ENCODE measurements around the gene MRPL22. TPM values are rescaled to one million over a fixed set of nuclear protein-coding genes. Genes with fewer than 3 reads are reported as not detected.

Gene MRPL22
- total RNA-seq (2021): 74.3 and 77.2 TPM in 2 replicates
- long read RNA-seq, transcript MRPL22-207 (7 exons, 3,176 nt): major isoform, 43 of 48 reads
- long read RNA-seq, partial matches to known transcripts: 0 of 48 reads
- long read RNA-seq, other reads (novel, unspliced or antisense): 1 of 48 reads

DNA sequence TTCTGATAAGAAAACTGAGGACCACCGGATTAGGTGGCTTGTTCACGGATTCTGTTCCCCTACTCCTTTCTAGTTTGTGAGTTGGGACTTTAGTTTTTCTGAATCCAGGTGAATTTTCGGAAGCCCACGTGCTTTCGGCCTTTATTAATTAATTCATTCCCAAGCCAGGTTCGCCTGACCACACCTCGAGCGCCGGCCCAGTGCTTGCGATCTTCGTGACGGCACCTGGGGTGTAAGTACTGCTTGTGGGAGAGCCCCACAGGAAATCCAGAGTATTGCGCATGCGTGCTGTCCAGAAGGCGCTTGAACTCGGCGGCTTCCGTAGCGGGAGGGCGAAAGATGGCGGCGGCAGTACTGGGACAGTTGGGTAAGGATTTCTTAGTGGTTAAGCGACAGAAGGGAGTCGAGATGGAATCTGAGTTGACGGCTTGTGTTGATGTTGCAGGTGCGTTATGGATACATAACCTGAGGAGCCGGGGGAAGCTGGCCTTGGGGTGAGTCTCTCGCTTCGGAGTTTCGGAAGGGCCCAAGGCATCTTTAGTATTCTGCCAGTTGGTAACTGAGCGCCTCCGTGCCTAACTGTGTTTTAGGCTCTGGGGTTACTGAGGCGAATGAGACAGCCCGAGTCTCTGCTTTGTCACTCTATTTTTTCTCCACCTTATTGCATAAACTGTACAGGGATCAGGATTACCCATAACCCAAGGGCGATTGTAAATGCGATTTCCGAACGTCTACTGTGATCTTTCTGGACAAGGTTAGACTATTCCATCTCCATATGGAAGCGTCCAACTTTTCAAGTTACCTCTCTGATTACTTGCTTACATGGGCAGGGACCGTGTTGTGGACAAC lies at the start of gene MRPL22:
Gene MRPL22, plus strand, starts transcription at position 302 of the 849 bp plus-strand sequence. Its CDS starts 38 bp downstream, at position 340.
- Histone ChIP-seq H3K79me2 (ENCODE audit: insufficient read depth, low read length) (peaks cover 9% of the 10 kb centered on the region; the same call in 1 of the 2 replicates), H3K56ac (ENCODE audit: insufficient read length, low read depth, low read length) (peak within 1 kb of the TSS; percentile 83), H2AK5ac (ENCODE audit: insufficient read length, low read length) (no peak within 1 kb of the TSS), H2BK5ac (ENCODE audit: insufficient read length, low read length) (no peak within 1 kb of the TSS), H3K27me3 (ENCODE audit: insufficient read depth, low read length) (no peaks in the 10 kb centered on the region), H2AFZ (ENCODE audit: low read length) (peak within 1 kb of the TSS; percentile 95), H3T11ph (ENCODE audit: low read length) (no peak within 1 kb of the TSS), H2BK15ac (ENCODE audit: low read depth, low read length) (no peak within 1 kb of the TSS), H4K91ac (ENCODE audit: insufficient read length, low read depth, low read length) (no peak within 1 kb of the TSS), H3K23me2 (ENCODE audit: insufficient read length, low read depth, low read length, poor library complexity, severe bottlenecking) (peaks cover 8% of the 10 kb centered on the region), H3K4me2 (ENCODE audit: insufficient read depth, insufficient read length, low read length) (peak within 1 kb of the TSS; percentile 98), H3K23ac (ENCODE audit: insufficient read length, low read depth, low read length) (no peak within 1 kb of the TSS), H4K20me1 (ENCODE audit: control insufficient read depth, insufficient read depth, insufficient read length) (no peaks in the 10 kb centered on the region), H3K79me1 (ENCODE audit: insufficient read depth, low read depth, low read length, poor library complexity, severe bottlenecking) (no peaks in the 10 kb centered on the region), H3K9me3 (ENCODE audit: control insufficient read depth, low read depth, low read length) (no peaks in the 10 kb centered on the region), H3K4ac (ENCODE audit: low read depth, low read length) (no peak within 1 kb of the TSS), H4K5ac (ENCODE audit: insufficient read length, low read depth, low read length) (peak within 1 kb of the TSS; percentile 57), H2BK20ac (ENCODE audit: low read depth, low read length, poor library complexity, severe bottlenecking) (no peak within 1 kb of the TSS), H2BK120ac (ENCODE audit: low read depth, low read length, poor library complexity, severe bottlenecking) (no peak within 1 kb of the TSS), H3K4me1 (ENCODE audit: insufficient read depth, low read length) (no peaks in the 10 kb centered on the region; the same call in 1 of the 2 replicates), H4K8ac (replicated peaks; ENCODE audit: insufficient read length, low read depth, low read length) (no peak within 1 kb of the TSS), H3K14ac (ENCODE audit: insufficient read depth, low read length) (peak within 1 kb of the TSS; percentile 88), H3K18ac (ENCODE audit: insufficient read length, low read depth, low read length) (peak within 1 kb of the TSS; percentile 79), H3K27ac (ENCODE audit: insufficient read length, low read depth, low read length) (no peak within 1 kb of the TSS), H2BK12ac (ENCODE audit: insufficient read length, low read depth, low read length) (no peak within 1 kb of the TSS), H3K9ac (ENCODE audit: extremely low read depth, insufficient read length, low read length) (peak within 1 kb of the TSS; percentile 94)
- H3K4me3 Mint-ChIP-seq: peak within 1 kb of the TSS; percentile 95 to 97
- H3K4me1 Mint-ChIP-seq: peaks cover 13% of the 10 kb centered on the region in 2 experiments
- TF ChIP-seq, protein P1, sequence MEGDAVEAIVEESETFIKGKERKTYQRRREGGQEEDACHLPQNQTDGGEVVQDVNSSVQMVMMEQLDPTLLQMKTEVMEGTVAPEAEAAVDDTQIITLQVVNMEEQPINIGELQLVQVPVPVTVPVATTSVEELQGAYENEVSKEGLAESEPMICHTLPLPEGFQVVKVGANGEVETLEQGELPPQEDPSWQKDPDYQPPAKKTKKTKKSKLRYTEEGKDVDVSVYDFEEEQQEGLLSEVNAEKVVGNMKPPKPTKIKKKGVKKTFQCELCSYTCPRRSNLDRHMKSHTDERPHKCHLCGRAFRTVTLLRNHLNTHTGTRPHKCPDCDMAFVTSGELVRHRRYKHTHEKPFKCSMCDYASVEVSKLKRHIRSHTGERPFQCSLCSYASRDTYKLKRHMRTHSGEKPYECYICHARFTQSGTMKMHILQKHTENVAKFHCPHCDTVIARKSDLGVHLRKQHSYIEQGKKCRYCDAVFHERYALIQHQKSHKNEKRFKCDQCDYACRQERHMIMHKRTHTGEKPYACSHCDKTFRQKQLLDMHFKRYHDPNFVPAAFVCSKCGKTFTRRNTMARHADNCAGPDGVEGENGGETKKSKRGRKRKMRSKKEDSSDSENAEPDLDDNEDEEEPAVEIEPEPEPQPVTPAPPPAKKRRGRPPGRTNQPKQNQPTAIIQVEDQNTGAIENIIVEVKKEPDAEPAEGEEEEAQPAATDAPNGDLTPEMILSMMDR (conservative IDR thresholded peaks at IDR 0.05): no peak
- DNase-seq: peak; percentile 93
- H3K27me3 Mint-ChIP-seq (ENCODE audit: low read depth): no peaks in the 10 kb centered on the region
- peak within 1 kb of the TSS; percentile 98 to 99 (median 99) for H3K27ac Mint-ChIP-seq
- peaks cover 0 to 5% (median 0%) of the 10 kb centered on the region in 3 experiments; a peak in 2 of 7 replicates for H3K36me3 Mint-ChIP-seq (ENCODE audit: insufficient read depth in 1 of 3, low read depth in 3 of 3)
- H3K9me3 Mint-ChIP-seq: no peaks in the 10 kb centered on the region
- no CpG with 5 or more reads among the region's 40 CpGs for WGBS (ENCODE audit: extremely low coverage, insufficient read length, low lambda C conversion rate)
